NCI-H1694 (cell line): ENCODE measurements around the gene SH2D1B.

Experiments used
- DNase-seq: peaks from one replicate; lab custom pipeline; 2025; lab: John Stamatoyannopoulos, UW

SH2D1B gene

DNA sequence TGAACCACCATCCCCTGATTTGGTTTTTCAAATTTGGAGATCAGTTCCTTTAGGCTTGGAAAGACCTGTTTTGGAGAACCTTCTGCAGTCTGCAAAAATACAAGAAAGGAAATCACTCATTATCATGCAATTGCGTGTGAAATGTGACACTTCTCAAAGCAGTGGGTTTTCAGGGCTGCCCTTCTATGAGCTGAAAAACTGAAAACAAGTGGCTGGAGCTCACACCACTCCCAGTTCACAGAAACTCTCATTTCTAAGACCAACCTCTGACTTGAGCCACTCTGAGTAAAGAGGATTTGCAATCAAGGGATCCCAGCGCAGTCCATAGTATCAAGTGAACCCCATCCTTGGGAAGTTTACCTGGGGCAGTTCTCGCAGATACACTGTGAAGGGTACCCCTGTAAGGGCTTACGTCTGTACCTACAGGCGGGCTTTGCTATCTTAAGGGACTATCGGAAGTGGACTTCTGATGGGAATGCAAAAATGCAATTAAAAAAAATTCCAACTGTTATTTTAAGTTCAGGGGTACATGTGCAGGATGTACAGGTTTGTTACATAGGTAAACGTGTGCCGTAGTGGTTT, 12.8 kb downstream of the SH2D1B start:
- DNase-seq, result no peak

DNA sequence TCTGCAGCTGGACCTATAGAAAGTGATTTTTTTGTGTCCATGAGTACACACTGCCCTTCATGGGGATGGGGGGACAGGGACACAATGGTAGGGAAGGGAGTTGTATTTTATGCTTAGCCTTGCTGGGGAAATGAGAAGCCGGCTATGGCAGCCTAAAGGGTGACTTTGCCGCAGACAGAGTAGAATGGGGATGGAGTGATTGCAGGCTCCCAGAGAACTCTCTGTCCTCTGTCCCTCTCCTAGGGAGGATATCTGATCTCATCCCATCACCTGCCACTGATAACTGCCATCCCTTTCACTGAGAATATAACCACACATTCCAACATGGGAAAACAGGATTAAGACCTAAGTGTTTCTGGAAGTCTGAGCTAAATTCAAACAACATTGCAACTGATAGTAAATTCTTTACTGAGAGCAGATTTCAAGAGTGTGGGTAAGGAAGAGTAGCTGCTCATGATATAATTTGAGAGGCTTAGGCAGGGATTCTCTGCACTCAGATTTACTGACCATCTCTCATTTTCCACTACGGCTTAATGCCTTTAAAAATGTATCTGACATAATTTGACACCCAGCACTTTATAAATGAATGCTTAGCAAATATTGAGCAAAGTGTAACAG, 13.9 kb downstream of the SH2D1B start:
- DNase-seq, result no peak

DNA sequence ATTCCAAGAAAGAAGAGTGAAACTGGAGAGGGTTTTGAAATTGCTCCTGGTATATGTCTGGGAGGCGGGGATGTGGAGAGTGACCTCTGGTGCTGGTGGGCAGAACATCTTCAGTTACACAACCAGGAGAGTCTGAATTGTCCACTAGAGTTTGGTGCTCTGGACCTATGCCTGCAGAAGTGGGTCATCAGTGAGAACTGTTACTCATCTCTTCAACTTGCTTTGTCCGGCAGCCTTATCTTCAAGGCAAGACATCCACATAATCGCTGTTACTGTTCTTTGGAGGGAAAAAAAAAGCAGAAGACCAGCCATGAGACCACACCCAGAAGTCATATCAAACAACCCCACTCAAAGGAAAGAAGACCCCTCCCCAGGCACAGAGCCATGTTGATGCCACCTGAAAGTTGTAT, 14.9 kb downstream of the SH2D1B start:
- DNase-seq, result no peak

DNA sequence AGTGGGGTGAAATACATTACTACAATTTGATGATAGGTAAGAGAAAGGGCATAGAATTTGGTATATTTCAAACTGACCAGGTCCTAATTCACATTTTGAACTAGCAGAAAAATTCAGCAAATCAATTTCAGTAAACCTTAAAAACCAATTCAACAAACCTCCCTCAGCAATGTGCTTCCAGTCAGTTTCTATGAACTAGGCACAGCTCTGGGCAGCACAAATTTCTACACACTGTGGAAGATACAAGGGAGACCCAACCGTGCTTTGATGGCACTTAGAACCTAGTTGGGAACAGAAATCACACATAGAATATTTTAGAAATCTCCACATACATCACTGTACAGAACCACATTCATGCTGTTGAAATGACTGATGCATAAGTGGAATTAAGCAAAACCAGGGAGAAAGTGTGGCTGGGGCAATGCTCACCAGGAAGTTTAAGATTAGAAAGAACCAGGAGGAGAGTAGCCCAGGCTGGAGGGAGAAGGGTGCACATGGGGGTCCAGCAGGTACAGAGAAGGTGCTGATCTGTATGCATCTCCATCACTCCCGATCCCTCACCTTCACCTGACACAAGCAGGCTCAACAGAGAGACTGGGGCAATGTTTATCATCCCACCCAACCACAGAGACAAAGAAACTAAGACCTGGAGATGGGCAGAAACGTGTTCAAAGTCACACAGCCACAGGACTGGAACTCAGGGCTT, 15.6 kb downstream of the SH2D1B start:
- no peak for DNase-seq

DNA sequence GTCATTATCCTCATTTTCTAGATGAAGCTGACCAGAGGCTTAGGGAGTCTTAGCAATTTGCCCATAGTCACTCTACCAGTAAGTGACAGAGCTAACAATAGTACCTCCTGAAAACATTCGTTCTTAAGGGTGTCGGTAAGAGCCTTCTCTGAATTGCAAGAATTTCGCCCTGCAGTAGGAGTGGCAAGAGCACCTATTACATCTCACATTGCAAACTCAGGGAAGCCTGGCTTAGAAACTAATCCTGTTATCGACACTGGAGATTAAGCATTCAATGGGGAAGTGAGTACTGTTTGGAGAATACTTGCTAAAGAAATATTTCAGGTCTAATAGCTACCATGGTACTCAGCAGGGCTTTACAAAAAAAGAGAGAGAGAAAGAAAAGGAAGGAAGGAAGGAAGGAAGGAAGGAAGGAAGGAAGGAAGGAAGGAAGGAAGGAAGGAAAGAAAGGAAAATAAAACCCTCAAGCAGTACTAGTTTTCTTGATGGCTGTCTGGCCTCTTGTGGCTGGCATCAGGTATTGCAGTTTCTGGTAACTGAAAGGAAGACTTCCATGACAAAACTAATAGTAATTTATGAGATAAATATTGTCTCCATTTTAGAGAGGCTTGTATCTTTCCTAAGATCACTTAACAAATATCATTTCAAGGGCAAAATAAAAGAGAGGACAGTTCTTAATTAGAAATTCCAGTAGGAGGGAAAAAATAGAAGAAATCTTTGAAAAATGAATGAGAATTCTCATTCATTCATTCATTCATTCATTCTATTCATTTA, 20.0 kb downstream of the SH2D1B start:
- no peak for DNase-seq

DNA sequence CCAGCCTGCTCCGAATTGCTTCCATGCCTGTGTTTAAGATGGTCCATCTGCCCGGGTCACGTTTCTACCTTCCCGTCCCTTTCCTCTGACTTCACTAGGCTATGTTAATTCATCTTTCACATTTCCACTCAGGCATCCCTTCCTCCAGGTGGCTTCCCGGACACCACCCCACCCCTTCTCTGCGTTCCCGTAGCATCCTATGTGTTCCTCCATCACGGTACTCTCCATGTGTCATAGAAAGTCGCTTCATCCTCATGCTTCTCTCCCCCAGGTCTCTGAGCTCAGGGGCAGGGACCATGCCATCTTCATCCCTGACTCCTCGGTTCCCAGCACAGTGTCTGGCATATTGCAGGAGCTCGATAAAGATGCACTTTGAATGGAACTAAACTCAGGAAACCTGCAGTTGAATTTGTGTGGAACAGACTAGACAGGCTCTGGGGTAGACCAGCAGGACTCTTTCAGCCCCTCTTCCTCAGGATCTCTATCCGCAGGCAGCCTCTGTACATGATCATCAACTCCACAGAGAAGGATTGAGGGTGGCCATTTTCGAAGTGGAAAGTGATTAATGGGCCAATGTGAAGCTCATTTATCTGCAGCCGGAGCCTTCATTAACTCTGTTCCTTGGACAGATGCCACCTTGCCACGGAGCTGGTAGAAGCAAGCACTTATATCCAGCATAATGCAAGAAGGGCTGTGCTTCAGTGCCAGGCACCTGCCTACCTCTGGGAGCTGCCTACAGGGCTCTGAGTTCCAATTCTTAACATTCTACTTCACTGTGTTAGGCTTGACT, 21.3 kb downstream of the SH2D1B start:
- DNase-seq, result no peak

DNA sequence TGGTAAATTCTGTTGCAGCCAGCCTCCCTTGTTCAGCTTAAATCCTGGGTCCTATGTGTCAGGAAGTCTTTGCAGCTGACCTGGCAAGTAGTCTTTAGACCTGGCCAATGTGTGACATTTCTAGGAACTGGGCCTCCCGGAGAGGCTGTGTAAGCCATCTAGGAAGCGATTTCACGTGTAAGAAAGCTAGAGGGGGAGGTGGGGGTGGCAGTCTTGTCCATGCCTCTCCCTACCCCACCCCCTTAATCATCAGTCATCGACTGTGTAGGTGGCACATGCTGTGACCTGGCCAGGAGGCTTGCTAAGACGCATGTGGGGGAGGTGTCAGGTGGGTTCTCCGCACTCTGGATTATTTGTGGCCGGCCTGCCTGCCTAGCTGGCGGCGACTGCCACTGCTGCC, 22.0 kb downstream of the SH2D1B start:
- no peak for DNase-seq

DNA sequence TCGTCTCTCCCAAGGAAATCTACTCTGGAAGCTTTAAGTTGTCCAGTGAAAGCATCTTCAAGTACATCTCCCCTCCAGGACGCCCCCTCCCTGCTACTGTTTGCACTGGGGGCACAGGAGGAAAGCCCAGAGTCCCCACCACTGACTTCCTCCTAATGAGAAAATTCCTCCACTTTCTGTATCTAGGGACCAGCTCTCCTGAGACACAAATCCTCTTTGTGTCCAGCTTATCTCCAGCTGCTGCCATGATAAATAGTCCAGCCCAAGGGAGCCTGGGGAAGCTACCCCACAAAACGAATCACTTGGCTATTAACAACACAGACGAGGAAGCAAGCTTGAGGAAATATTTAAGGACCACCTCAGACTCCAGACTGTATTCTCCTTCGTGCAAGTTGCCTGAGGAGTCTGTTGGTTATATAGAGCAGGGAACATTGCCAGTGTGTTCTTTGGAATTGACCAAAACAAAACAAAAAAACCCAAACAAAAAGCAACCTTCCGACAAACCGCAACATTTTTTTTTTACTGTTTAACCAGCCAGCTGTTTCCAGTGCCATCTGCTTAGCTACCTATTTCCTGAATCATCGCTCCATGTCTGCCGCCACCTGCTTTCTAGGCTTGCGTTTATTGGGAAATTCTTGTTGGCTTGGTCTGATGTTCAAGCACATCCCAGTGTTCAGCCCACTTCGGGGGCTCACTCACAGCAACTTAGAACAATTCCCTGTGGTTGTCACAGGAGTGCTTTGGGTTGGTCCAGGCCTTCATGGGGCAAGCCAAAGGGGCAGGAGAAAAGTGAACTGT, 22.7 kb downstream of the SH2D1B start:
- DNase-seq, result peak; percentile 49

DNA sequence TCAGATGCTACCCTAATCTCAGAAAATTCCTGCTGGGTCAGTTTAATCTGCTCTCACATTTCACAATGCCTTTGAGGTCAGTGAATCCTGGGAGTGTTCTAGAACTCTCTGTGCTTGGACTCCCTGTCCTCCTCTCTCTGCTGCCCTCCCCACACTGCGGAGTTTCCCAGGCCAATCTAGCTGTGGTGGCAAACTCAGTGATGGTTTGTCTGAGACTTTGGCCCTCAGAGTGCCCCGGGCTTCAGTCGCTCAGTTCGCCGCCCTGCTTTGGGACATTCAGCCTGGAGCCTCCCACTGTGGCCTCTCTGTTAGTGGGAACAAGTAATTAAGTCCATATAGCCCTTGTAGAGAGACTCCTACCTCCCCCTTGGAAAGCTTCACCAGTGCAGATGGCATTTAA, 23.3 kb downstream of the SH2D1B start:
- no peak for DNase-seq

DNA sequence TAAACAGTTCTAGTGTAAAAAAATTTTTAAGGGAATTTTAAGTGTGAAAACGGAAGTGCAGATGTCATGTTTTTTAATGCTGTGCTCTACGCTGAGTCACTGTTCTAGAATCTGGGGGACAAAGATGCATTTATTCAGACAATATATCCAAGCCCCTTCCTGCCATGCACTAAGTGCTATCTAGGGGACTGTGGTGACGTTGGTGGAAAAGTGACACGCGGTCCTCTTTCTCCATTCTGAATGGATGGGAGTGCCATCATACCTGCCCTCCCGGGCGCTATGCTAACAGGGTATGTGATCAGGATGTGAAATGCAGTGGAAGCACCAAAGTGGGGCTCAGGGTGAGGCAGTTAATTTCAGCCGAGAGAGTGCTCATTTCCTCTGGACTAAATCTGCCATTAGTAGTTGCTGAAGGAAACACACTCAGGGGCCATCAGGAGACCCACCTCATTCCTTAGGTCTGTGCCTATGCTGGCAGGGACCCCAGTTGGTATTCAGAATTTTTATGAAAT, 23.8 kb downstream of the SH2D1B start:
- no peak for DNase-seq

DNA sequence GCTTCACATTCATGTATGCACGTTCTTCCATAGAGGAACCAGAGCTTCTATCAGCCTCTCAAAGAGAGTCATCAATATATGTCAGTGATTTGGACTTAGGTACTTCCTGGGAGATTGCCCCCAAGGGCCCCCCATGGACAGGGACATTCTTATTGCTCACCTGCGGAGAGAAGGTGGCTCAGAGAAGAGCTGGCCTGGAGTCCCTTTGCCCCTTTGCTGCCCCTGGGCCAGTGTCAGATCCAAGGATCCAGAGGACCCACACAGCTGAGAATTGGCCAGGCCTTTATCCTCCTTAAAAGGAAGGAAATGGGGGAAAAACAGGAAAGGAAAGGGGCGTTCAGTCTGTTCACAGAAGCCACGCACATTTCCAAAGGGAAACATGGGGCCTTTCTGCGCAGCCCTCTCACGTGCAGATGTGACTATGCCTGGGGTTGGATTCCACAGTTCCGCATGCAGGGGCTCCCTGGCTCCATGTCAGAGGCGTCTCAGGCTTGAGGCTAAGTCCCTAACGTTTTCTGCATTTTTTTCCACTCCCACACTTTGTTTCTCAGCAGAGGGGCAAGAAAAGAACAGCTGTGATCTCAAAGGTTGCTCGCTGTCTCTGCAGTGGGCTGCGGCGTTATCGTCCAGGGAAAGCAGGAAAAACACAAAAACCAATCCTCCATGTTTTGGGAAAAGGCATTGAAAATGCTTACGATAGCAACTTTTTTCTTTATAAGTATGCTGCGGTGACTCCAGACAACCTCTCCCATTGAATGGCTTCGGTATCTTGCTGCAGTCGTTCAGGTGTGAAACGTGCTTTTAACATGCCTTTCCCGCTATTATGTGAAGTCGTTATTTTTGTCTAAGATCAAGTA, 24.5 kb downstream of the SH2D1B start:
- no peak for DNase-seq

DNA sequence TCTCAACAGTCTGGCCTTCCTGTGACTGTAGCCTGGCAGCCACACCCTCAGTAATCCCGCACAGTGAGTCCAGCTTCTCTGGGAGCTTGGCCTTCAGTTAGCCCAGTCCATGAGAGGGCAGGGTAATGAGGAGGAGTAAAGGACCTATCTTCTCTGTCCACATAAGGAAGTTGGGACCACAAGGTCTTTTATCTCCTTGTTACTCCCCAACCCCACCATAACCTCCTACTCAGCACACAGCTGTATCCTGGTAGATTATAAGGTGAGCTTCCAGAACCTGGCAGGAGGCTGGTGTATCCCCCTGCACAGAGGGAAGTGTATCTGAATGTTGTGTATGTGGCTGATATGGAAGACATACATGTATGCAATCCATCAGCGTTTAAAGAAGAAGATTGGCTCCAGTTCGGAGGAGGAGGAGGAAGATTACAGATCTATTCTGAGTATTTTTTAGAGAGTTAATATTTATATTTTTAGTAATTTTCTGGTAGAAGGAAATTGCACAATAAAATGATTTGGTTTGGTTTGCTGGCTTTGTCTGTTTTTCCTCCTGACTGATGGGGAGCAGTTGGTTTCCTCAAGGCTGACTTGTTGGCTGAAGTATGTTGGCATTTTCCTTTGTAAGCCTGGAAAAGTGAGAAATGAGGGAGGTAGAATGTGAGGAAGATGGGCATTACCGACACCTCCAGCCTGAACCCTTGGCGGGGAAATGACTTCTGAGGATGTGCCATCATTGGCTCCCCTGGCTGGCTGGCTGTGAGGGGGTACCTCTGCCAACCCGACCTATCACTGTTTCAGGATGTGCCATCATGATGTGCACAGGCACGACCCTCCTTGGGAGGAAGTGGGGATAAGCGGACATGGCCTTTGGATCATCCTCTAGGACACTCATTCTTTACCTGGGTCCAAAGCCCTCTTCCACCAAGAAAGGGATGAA, 25.4 kb downstream of the SH2D1B start:
- DNase-seq, result no peak

DNA sequence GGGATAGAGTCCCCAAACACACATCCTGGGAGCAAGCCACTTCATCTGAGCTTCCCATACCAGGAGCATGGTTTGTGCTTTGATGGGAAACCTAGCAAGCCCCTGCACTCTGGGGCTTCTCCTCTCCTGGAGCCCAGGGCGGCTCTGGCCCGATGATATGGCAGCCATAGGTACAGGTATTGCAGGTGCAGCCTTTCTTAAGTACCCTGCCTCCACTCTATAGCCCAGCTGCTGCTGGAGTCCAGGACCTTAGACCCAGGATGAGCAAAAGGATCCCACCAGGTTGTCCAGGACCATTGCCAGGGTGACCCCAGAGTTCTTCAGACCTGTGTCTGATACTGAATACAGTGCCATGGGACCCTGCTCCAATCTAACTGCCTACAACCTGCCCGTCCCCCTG, 26.2 kb downstream of the SH2D1B start:
- no peak for DNase-seq

DNA sequence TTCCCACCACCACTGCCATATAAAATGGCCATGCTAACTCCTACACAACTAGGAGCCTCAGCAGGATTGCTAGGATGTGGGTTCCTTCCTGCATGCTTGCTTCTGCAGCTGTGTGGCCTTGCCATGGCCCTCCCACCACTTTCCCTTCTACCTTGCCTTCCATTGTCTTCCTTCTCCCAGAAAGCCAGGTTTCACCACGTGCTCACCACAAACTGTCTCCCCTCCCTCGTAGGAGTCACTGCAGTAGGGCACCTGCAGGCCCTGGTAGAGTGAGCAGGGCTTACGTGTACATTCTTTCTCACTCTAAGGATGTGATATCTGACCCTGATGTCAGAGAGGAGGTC, 26.7 kb downstream of the SH2D1B start:
- DNase-seq, result no peak

DNA sequence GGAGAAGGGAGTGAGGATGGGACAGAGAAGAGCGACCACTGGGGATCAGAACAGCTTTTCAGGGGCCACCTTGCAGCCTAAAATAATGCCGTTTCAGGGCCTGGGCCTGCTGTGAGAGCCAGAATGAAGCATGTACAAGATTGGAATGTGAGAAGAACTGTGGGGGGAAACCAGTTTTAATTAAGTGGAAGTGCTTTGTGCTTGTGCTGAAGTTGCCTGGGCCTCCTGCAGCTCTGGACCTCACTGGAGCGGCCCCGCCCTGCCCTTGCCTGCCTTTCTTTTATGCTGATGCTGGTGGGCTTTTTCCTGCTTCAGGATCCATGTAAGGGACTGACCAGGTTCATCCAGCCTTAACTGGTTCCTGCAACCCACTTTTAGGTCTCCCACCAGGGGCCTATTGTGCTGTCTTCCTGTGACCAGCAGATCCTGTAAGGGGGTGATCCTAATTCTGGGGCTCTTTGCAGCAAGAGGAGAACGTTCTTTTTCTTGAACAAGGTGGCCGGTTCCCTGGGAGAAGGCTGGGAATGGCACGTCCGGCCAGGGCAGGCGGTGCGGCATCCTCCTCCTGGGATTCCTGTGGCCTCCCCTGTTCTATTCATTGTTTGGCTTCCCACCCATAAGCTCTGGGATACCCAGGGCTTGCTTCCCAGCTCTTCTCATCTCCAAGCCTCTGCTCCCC, 27.2 kb downstream of the SH2D1B start:
- no peak for DNase-seq

DNA sequence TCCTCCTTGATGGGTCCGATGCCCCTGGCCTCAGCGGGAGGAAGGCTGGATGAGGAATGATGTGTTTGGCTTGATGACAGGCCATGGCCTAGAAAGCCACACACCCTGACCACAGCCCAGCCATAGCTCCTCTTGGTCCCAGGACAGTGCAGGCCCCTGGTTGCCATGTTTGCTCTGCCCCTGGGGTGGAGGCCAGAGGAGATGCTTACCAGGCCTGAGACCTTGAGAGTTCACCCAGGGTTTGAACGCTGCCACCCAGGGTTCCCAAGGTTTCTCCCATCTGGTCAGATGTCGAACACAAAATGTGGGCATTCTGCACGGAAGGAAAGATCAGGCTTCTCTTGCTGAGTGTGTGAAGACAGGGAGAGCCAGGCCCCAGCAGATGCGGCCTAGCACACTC, 27.8 kb downstream of the SH2D1B start:
- DNase-seq, result no peak

DNA sequence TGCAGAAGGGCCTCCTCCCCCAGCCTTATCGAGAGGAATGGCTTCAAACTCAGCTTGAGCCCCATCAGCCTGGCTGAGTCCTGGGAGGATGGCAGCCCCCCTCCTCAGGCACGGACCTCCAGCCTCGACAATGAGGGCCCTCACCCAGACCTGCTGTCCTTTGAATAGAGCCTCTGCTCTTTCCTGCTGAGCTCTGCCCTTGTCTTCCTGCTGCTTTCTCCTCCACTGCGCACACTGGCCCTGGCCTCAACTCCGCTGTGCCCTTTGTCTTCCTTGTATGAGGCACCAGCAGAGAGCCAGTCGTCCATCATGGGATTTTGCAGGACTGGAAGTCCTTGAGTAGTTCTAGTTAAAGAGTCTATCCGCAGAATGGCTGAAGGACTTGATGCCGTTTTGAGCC, 28.4 kb downstream of the SH2D1B start:
- no peak for DNase-seq

DNA sequence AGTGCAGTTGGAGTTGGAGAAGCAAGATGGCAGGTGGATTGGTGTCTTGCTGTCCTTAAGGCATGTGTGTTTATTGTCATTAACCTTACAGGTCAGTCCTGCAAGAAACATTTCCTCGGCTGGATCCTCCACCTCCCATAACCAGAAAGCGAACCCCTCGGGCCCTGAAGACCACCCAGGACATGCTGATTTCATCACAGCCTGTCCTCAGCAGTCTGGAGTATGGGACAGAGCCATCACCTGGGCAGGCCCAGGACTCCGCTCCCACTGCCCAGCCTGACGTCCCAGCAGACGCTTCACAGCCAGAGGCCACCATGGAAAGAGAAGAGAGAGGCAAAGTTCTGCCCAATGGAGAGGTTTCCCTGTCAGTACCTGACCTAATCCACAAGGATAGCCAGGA, 28.8 kb downstream of the SH2D1B start:
- no peak for DNase-seq
